Mucosa of descending colon (tissue), 3 donors: ENCODE results near the gene SPRED2. TPM values are rescaled to one million over a fixed set of nuclear protein-coding genes. Genes with fewer than 3 reads are reported as not detected.

ENCODE experiments used
- ATAC-seq: fragments of 200-7000 bp; cut with Tn5 transposase; one replicate; pipeline ENCODE4 v1.9.1; 2020; ENCODE audit warnings: mild to moderate bottlenecking, moderate library complexity
- DNase-seq, 3 donors: peaks; one replicate each; pipeline ENCODE4 v3.0.0-alpha.2; 2020
- H3K36me3 ChIP-seq: fragments of 200-600 bp; one replicate; pipeline ENCODE4 v1.8.0; 2021; ENCODE audit warnings: low read depth, mild to moderate bottlenecking
- H3K4me1 ChIP-seq: fragments of 200-600 bp; one replicate; pipeline ENCODE4 v1.8.0; 2021; ENCODE audit warnings: low read depth, mild to moderate bottlenecking
- H3K4me3 ChIP-seq: fragments of 200-600 bp; one replicate; pipeline ENCODE4 v1.8.0; 2021; ENCODE audit warnings: mild to moderate bottlenecking
- H3K9me3 ChIP-seq: fragments of 200-600 bp; one replicate; pipeline ENCODE4 v1.8.0; 2021; ENCODE audit warnings: mild to moderate bottlenecking
- CTCF ChIP-seq: fragments of 200-600 bp; IDR thresholded peaks from one replicate; pipeline ENCODE4 v1.8.0; 2022; ENCODE audit warnings: antibody characterized with exemption, mild to moderate bottlenecking
- intact Hi-C, 2 donors: fragments of 100-400 bp; cut with DNase I in 1 of 2; cut with micrococcal nuclease in 1 of 2; formaldehyde crosslinking; loops; one replicate each; pipeline versions ENCODE4 v1.11.0 to v1.11.1; 2022; cut with DNase I, micrococcal nuclease
- total RNA-seq, 3 donors: library from RNA; stranded (reverse); fragmentation: NEBNext Ultra II Directional in 2 of 3; extraction: Animal tissue kit (Norgen Biotek cat#: 25700) in 2 of 3; gene quantifications; one replicate each; pipeline versions ENCODE4 v1.2.1 to v1.2.4, GENCODE V29; 2021 to 2023
- donor health status: DM: no; HTN: no; CAD: no; lungs with moderate emphysema.
- donor health status: DM: no; HTN: no; CAD: no.
- donor health status: DM: no; HTN: yes; CAD: no.

The SPRED2 gene
- total RNA-seq, 3 donors from 2014 or later: 38.1 to 65.0 (median 43.4) TPM

- Histone ChIP-seq H3K36me3 (no peaks in the 10 kb centered on the region), H3K9me3 (no peaks in the 10 kb centered on the region), H3K4me1 (no peaks in the 10 kb centered on the region), H3K4me3 (no peak overlapping the region)
- no peak for TF ChIP-seq CTCF
- intact Hi-C loops: no loop called here
- ATAC-seq (no peak), DNase-seq (no peak)
These were observed 119.1 kb downstream of the SPRED2 start for GRCh38 chr2:65313126-65313953.

- no peak overlapping the region for H3K4me3 ChIP-seq
- no peaks in the 10 kb centered on the region for H3K4me1 ChIP-seq
- intact Hi-C loops: no loop called here
- TF ChIP-seq CTCF: no peak
- no peaks in the 10 kb centered on the region for H3K36me3 ChIP-seq
- DNase-seq (no peak), ATAC-seq (no peak)
- H3K9me3 ChIP-seq: no peaks in the 10 kb centered on the region
These were observed 120.8 kb downstream of the SPRED2 start for GRCh38 chr2:65311596-65311995.

- no peak for TF ChIP-seq CTCF
- Histone ChIP-seq H3K36me3 (no peaks in the 10 kb centered on the region), H3K4me3 (no peak overlapping the region), H3K4me1 (no peaks in the 10 kb centered on the region), H3K9me3 (no peaks in the 10 kb centered on the region)
- intact Hi-C loops: no loop called here
- DNase-seq: no peak
- ATAC-seq: no peak
These were observed 121.3 kb downstream of the SPRED2 start for GRCh38 chr2:65311049-65311448.

GRCh38 chr2:65309699-65310098, 122.7 kb downstream of the SPRED2 start:
- TF ChIP-seq CTCF: no peak
- no peak overlapping the region for H3K4me3 ChIP-seq
- DNase-seq (no peak), ATAC-seq (peak; percentile 21)
- H3K36me3 ChIP-seq: no peaks in the 10 kb centered on the region
- intact Hi-C loops: no loop called here
- no peaks in the 10 kb centered on the region for H3K9me3 ChIP-seq
- H3K4me1 ChIP-seq: no peaks in the 10 kb centered on the region

GRCh38 chr2:65305934-65306333, 126.5 kb downstream of the SPRED2 start:
- Histone ChIP-seq H3K36me3 (no peaks in the 10 kb centered on the region), H3K9me3 (no peaks in the 10 kb centered on the region), H3K4me3 (no peak overlapping the region), H3K4me1 (no peaks in the 10 kb centered on the region)
- TF ChIP-seq CTCF: no peak
- intact Hi-C loops: no loop called here
- ATAC-seq: no peak
- no peak for DNase-seq
